Activated naive CD8-positive, alpha-beta T cell treated with anti-CD3 and anti-CD28 coated beads, Interleukin-2, amount 50 U/mL, for 24 hours (primary cell): ENCODE results near the gene NLRP9.
A peak's percentile ranks its signal among the peaks of the same experiment; 100 is the strongest.
"Not testable (repeated sequence)": the region's sequence is repeated elsewhere in the genome, so short reads cannot be mapped to it uniquely, and the experiment has no call there.

Experiments used
- ATAC-seq: fragments of 150-1000 bp; cut with Tn5 transposase; one replicate; pipeline ENCODE4 v1.10.0; 2021
- DNase-seq: peaks from one replicate; pipeline ENCODE4 v3.0.0; 2021
- H3K27ac Mint-ChIP-seq: one replicate; pipeline ENCODE4 v1.8.0; 2021; ENCODE audit warnings: mild to moderate bottlenecking, mixed read lengths
- H3K27me3 Mint-ChIP-seq: one replicate; pipeline ENCODE4 v1.8.0; 2021; ENCODE audit warnings: mixed read lengths
- H3K36me3 Mint-ChIP-seq: one replicate; pipeline ENCODE4 v1.8.0; 2021; ENCODE audit warnings: low read depth, mixed read lengths
- H3K4me1 Mint-ChIP-seq: one replicate; pipeline ENCODE4 v1.8.0; 2021; ENCODE audit warnings: mixed read lengths
- H3K4me3 Mint-ChIP-seq: one replicate; pipeline ENCODE4 v1.8.0; 2021; ENCODE audit warnings: mild to moderate bottlenecking, moderate library complexity, mixed read lengths
- H3K9me3 Mint-ChIP-seq: one replicate; pipeline ENCODE4 v1.8.0; 2021; ENCODE audit warnings: mixed read lengths

Gene NLRP9

DNA sequence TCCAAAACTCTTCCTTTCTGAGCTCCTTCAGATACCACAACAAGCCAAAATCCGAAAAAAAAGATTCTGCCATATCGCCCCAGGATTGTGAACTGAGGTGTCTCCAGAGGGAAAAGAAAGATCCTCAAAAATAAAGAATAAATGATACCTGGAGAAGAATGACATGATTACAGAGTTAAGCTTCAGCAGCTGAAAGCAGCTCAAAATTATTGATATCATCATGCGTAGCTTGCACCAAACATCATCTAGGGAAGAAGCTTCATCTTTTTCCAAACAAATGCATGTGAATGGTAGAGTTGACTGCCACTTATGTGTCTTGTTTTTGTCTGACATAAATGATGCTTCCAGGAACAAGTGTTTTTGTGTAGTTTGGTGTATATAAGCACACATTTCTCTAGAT is at the start of gene NLRP9:
Gene NLRP9, minus strand, starts transcription at position 101 of the 400 bp plus-strand sequence. Its CDS starts 28 bp downstream, at position 73.
- Mint-ChIP-seq H3K36me3 (no peaks in the 10 kb centered on the region), H3K27me3 (peaks cover 8% of the 10 kb centered on the region), H3K4me3 (no peak within 1 kb of the TSS), H3K9me3 (no peaks in the 10 kb centered on the region), H3K27ac (no peak within 1 kb of the TSS), H3K4me1 (no peaks in the 10 kb centered on the region)
- ATAC-seq (no peak), DNase-seq (no peak)

- no peaks in the 10 kb centered on the region for H3K9me3 Mint-ChIP-seq
- DNase-seq = no peak
- H3K27ac Mint-ChIP-seq = no peak overlapping the region
- ATAC-seq = no peak
- H3K36me3 Mint-ChIP-seq = no peaks in the 10 kb centered on the region
- H3K4me1 Mint-ChIP-seq = no peaks in the 10 kb centered on the region
- no peak overlapping the region for H3K4me3 Mint-ChIP-seq
- peaks cover 19% of the 10 kb centered on the region for H3K27me3 Mint-ChIP-seq
Measured at GRCh38 chr19:55781112-55781511, 42.9 kb upstream of the NLRP9 start.

- H3K27ac Mint-ChIP-seq = no peak overlapping the region
- H3K36me3 Mint-ChIP-seq = no peaks in the 10 kb centered on the region
- no peaks in the 10 kb centered on the region for H3K9me3 Mint-ChIP-seq
- DNase-seq (no peak), ATAC-seq (no peak)
- H3K4me3 Mint-ChIP-seq = no peak overlapping the region
- peaks cover 19% of the 10 kb centered on the region for H3K27me3 Mint-ChIP-seq
- no peaks in the 10 kb centered on the region for H3K4me1 Mint-ChIP-seq
Measured at GRCh38 chr19:55778331-55778730, 40.1 kb upstream of the NLRP9 start.

DNA sequence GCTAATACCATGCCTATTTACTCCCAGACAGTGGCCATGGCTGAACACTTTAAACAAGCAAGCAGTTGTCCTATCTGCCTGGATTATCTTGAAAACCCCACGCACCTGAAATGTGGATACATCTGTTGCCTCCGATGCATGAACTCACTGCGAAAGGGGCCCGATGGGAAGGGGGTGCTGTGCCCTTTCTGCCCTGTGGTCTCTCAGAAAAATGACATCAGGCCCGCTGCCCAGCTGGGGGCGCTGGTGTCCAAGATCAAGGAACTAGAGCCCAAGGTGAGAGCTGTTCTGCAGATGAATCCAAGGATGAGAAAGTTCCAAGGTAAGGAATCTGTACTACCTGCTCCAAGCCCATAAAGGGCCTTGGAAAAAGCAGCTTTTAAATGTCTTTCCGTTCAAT is 39.3 kb upstream of the NLRP9 start:
- peak; percentile 11 for DNase-seq
- Mint-ChIP-seq H3K36me3 (no peaks in the 10 kb centered on the region), H3K27me3 (peaks cover 17% of the 10 kb centered on the region), H3K9me3 (no peaks in the 10 kb centered on the region), H3K4me1 (no peaks in the 10 kb centered on the region), H3K27ac (no peak overlapping the region), H3K4me3 (no peak overlapping the region)
- ATAC-seq = no peak

GRCh38 chr19:55769632-55770031 is 31.4 kb upstream of the NLRP9 start:
- not testable (repeated sequence) for H3K4me1 Mint-ChIP-seq, ATAC-seq, H3K27ac Mint-ChIP-seq, H3K4me3 Mint-ChIP-seq, DNase-seq, H3K9me3 Mint-ChIP-seq, H3K36me3 Mint-ChIP-seq, H3K27me3 Mint-ChIP-seq

- H3K27me3 Mint-ChIP-seq = peaks cover 11% of the 10 kb centered on the region
- H3K4me1 Mint-ChIP-seq, H3K4me3 Mint-ChIP-seq, H3K36me3 Mint-ChIP-seq, DNase-seq, H3K27ac Mint-ChIP-seq, ATAC-seq, H3K9me3 Mint-ChIP-seq: not testable (repeated sequence)
Measured at GRCh38 chr19:55768818-55769217, 30.6 kb upstream of the NLRP9 start, which contains the start of gene RFPL4AL1. TSS of gene RFPL4AL1 (plus strand) at chr19:55769118. CDS start at chr19:55771805, 2,687 bp downstream.

DNA sequence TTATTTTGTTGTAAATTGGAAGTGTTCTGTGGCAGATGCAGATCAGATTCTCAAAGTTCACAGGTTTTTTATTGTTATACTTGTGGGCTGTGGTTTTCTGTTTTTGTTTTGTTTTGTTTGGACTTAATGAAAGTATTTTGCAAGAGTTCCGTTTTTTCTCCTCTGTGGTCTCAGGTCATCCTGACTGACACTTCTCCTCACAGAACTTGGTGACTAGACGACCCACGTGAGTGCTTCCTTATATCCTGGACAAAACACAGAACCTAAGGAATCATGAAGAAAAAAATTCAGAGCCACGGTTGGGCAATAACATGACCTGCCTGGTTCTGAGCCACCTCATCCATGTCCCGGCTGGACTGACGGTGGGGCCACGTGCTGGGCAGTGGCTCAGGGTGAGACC is 28.3 kb upstream of the NLRP9 start:
- Mint-ChIP-seq H3K9me3 (peaks cover 3% of the 10 kb centered on the region), H3K27me3 (peaks cover 10% of the 10 kb centered on the region), H3K36me3 (no peaks in the 10 kb centered on the region), H3K4me3 (no peak overlapping the region), H3K27ac (no peak overlapping the region), H3K4me1 (no peaks in the 10 kb centered on the region)
- DNase-seq (no peak), ATAC-seq (no peak)

DNA sequence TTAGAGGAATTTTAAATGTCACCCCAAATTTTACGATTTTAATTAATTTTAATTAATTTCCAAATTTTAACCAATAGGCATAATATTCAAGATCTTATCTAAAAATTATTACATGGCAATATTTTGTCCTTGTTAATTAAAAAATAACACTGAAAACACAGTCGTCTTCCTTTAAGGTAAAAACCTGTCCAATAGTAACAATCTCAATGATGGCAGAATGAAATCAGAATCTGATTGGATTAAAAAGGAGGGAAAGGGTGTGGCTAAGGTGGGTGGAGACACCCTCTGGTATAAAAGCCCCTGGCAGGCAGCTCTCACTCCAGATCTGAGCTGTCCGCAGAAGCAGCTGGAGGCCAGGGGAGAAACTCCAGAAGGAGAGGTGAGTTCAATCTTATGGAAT is 20.6 kb upstream of the NLRP9 start, which contains the start of gene RFPL4A:
Gene RFPL4A, plus strand, starts transcription at position 301 of the 400 bp plus-strand sequence. CDS start 2,704 bp downstream, outside the sequence.
- not testable (repeated sequence) for H3K27me3 Mint-ChIP-seq, H3K9me3 Mint-ChIP-seq, H3K27ac Mint-ChIP-seq, H3K4me1 Mint-ChIP-seq, DNase-seq, ATAC-seq, H3K36me3 Mint-ChIP-seq, H3K4me3 Mint-ChIP-seq

DNA sequence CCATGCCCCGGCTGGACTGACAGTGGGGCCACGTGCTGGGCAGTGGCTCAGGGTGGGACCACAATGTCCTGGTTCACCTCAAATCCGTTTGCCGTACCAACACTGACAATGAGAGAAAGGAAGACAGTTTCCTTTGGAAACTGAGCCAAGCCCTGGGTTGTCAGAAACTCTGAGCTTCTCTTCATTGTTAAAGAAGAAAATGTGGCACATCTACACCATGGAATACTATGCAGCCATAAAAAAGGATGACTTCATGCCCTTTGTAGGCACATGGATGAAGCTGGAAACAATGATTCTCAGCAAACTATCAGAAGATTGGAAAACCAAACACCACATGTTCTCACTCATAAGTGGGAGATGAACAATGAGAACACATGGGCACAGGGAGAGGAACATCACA is 18.6 kb upstream of the NLRP9 start:
- not testable (repeated sequence) for H3K4me3 Mint-ChIP-seq, H3K36me3 Mint-ChIP-seq, ATAC-seq, H3K27ac Mint-ChIP-seq, DNase-seq, H3K9me3 Mint-ChIP-seq, H3K4me1 Mint-ChIP-seq, H3K27me3 Mint-ChIP-seq

- DNase-seq (no peak), ATAC-seq (no peak)
- Mint-ChIP-seq H3K27ac (no peak overlapping the region), H3K36me3 (no peaks in the 10 kb centered on the region), H3K4me1 (no peaks in the 10 kb centered on the region), H3K4me3 (no peak overlapping the region), H3K9me3 (peaks cover 4% of the 10 kb centered on the region), H3K27me3 (peaks cover 8% of the 10 kb centered on the region)
Measured at GRCh38 chr19:55753401-55753800, 15.2 kb upstream of the NLRP9 start.

- DNase-seq (no peak), ATAC-seq (no peak)
- Mint-ChIP-seq H3K9me3 (no peaks in the 10 kb centered on the region), H3K36me3 (no peaks in the 10 kb centered on the region), H3K4me1 (no peaks in the 10 kb centered on the region), H3K27me3 (peaks cover 6% of the 10 kb centered on the region), H3K27ac (no peak overlapping the region), H3K4me3 (no peak overlapping the region)
Measured at GRCh38 chr19:55750715-55751114, 12.5 kb upstream of the NLRP9 start.

GRCh38 chr19:55730378-55730777 is 7.8 kb downstream of the NLRP9 start:
- DNase-seq = not testable (repeated sequence)

GRCh38 chr19:55723491-55723890 is 14.7 kb downstream of the NLRP9 start:
- no peaks in the 10 kb centered on the region for H3K4me1 Mint-ChIP-seq
- no peak overlapping the region for H3K27ac Mint-ChIP-seq
- H3K9me3 Mint-ChIP-seq = peaks cover 14% of the 10 kb centered on the region
- H3K36me3 Mint-ChIP-seq = peaks cover 4% of the 10 kb centered on the region
- no peak overlapping the region for H3K4me3 Mint-ChIP-seq
- H3K27me3 Mint-ChIP-seq = peaks cover 37% of the 10 kb centered on the region
- no peak for DNase-seq
- ATAC-seq = no peak

More at GRCh38 chr19:55730378-55730777, 7.8 kb downstream of the NLRP9 start:
- not testable (repeated sequence) for H3K4me3 Mint-ChIP-seq, H3K9me3 Mint-ChIP-seq, H3K4me1 Mint-ChIP-seq, H3K27ac Mint-ChIP-seq, ATAC-seq, H3K36me3 Mint-ChIP-seq
- peaks cover 11% of the 10 kb centered on the region for H3K27me3 Mint-ChIP-seq

DNA sequence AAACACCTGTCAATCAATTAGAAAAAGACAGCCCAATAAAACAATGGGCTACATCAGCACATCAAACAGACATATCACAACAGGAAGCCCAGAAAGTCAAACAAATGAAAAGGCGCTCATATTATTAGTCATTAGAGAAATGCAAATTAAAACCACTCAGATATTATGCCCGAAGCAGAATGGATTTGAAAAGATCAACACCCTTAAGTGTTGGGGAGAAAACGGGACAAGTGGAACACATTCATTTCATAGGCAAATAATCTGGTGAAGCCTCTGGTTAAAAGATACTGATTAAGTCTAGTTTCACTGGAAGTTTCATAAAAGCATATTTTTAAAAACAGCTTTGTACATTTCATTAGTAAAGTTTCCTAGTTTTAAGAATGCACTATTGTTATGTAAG is 17.4 kb downstream of the NLRP9 start:
- Mint-ChIP-seq H3K9me3 (peaks cover 14% of the 10 kb centered on the region), H3K36me3 (peaks cover 4% of the 10 kb centered on the region), H3K4me3 (no peak overlapping the region), H3K4me1 (no peaks in the 10 kb centered on the region), H3K27ac (no peak overlapping the region), H3K27me3 (peaks cover 45% of the 10 kb centered on the region)
- ATAC-seq = no peak
- no peak for DNase-seq

DNA sequence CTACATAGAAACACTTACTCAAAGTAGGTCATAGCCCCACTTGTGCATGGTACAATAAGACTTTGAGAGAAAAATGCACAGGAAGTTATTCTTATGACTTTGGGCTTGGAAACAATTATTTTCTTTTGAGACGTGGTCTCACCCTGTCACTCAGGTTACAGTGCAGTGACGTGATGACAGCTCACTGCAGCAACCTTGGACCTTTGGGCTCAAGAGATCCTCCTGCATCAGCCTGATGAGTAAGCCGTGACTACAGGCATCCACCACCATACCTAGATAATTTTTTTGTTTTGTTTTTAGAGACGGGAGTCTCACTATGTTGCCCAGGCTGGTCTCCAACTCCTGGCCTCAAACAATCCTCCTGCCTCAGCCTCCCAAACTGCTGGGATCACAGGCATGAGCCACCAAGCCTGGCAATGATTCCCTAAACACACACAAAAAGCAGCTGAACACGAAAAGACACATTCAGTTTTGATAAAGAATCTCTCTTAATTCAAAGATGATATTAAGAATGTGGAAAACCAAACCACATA is 17.9 kb downstream of the NLRP9 start:
- Mint-ChIP-seq H3K4me1 (no peaks in the 10 kb centered on the region), H3K4me3 (no peak overlapping the region), H3K27ac (no peak overlapping the region), H3K27me3 (peaks cover 42% of the 10 kb centered on the region), H3K36me3 (peaks cover 4% of the 10 kb centered on the region), H3K9me3 (peaks cover 14% of the 10 kb centered on the region)
- DNase-seq (no peak), ATAC-seq (no peak)
